GM23338 (cell line): Measurements from ENCODE around the gene SIRT3. TPM values are rescaled to one million over a fixed set of nuclear protein-coding genes. Genes with fewer than 3 reads are reported as not detected.

Experiments
- ATAC-seq: fragments of 200-7000 bp; cut with Tn5 transposase; 3 replicates; pipeline ENCODE4 v1.9.1; 2020
- DNase-seq: peaks from one replicate; pipeline ENCODE4 v3.0.0-alpha.2; 2015; ENCODE audit warnings: low spot score
- H2AFZ ChIP-seq: fragments of 200-600 bp; sonication (generic); 2 replicates; pipeline ENCODE4 v1.8.0; 2016; ENCODE audit warnings: antibody characterized with exemption, mild to moderate bottlenecking, moderate library complexity
- H3F3A ChIP-seq: fragments of 200-600 bp; sonication (generic); replicated peaks from 2 replicates; pipeline ENCODE4 v1.8.0; 2017; ENCODE audit warnings: antibody characterized with exemption, mixed run types, low read depth
- H3K27ac ChIP-seq: fragments of 200-600 bp; sonication (generic); 2 replicates; pipeline ENCODE4 v1.6.1; 2016; ENCODE audit warnings: low read depth
- H3K27me3 ChIP-seq: fragments of 200-600 bp; sonication (generic); 2 replicates; pipeline ENCODE4 v1.8.0; 2016; ENCODE audit warnings: mild to moderate bottlenecking, mixed run types, moderate library complexity; ENCODE audit not compliant: insufficient read depth
- H3K36me3 ChIP-seq: fragments of 200-600 bp; sonication (generic); 2 replicates; pipeline ENCODE4 v1.8.0; 2016; ENCODE audit warnings: mild to moderate bottlenecking; ENCODE audit not compliant: insufficient read depth
- H3K4me1 ChIP-seq: fragments of 200-600 bp; sonication (generic); 2 replicates; pipeline ENCODE4 v1.8.0; 2016; ENCODE audit warnings: mild to moderate bottlenecking, moderate library complexity; ENCODE audit not compliant: insufficient read depth
- H3K4me2 ChIP-seq: fragments of 200-600 bp; sonication (generic); 2 replicates; pipeline ENCODE4 v1.7.1; 2017; ENCODE audit warnings: mixed run types
- H3K4me3 ChIP-seq: fragments of 200-600 bp; sonication (generic); 2 replicates; pipeline ENCODE4 v1.6.1; 2016; ENCODE audit warnings: mixed run types
- H3K79me2 ChIP-seq: fragments of 200-600 bp; sonication (generic); replicated peaks from 2 replicates; pipeline ENCODE4 v1.8.0; 2017; ENCODE audit warnings: mild to moderate bottlenecking; ENCODE audit not compliant: insufficient read depth
- H3K9me2 ChIP-seq: fragments of 200-600 bp; sonication (generic); 2 replicates; pipeline ENCODE4 v1.8.0; 2017; ENCODE audit not compliant: insufficient read depth
- H4K20me1 ChIP-seq: fragments of 200-600 bp; sonication (generic); replicated peaks from 2 replicates; pipeline ENCODE4 v1.8.0; 2017; ENCODE audit warnings: mild to moderate bottlenecking; ENCODE audit not compliant: insufficient read depth
- H3K27ac Mint-ChIP-seq: 2 replicates; pipeline ENCODE4 v1.8.0; 2020; ENCODE audit warnings: inconsistent platforms, mild to moderate bottlenecking, moderate library complexity, mixed read lengths
- H3K27me3 Mint-ChIP-seq: 3 replicates; pipeline ENCODE4 v1.8.0; 2022; ENCODE audit warnings: low read depth, mild to moderate bottlenecking, moderate library complexity, mixed read lengths, inconsistent platforms; ENCODE audit not compliant: insufficient read depth, poor library complexity
- H3K36me3 Mint-ChIP-seq: 3 replicates; pipeline ENCODE4 v1.8.0; 2021; ENCODE audit warnings: low read depth, mild to moderate bottlenecking, inconsistent platforms, moderate library complexity, mixed read lengths
- H3K4me1 Mint-ChIP-seq: 3 replicates; pipeline ENCODE4 v1.8.0; 2020; ENCODE audit warnings: mild to moderate bottlenecking, inconsistent platforms, mixed read lengths
- H3K4me3 Mint-ChIP-seq: 3 replicates; pipeline ENCODE4 v1.8.0; 2021; ENCODE audit warnings: moderate library complexity, mild to moderate bottlenecking, inconsistent platforms, mixed read lengths
- H3K9me3 Mint-ChIP-seq: 3 replicates; pipeline ENCODE4 v1.8.0; 2020; ENCODE audit warnings: moderate library complexity, mild to moderate bottlenecking, inconsistent platforms, mixed read lengths
- CREB1 ChIP-seq: fragments of 250-450 bp; sonication (Bioruptor Pico); IDR thresholded peaks from 2 replicates; pipeline ENCODE4 v1.5.0; 2020; ENCODE audit warnings: low read depth, mild to moderate bottlenecking, moderate library complexity
- EZH2phosphoT487 ChIP-seq: fragments of 200-600 bp; sonication (generic); IDR thresholded peaks from one replicate; pipeline ENCODE4 v1.8.1; 2018; ENCODE audit warnings: antibody characterized with exemption; ENCODE audit not compliant: unreplicated experiment
- STAT1 ChIP-seq: IDR thresholded peaks from one replicate; pipeline ENCODE4 v1.6.1; 2016; ENCODE audit warnings: antibody characterized with exemption; ENCODE audit not compliant: unreplicated experiment
- ZNF114 ChIP-seq: fragments of 250-450 bp; sonication (Bioruptor Pico); IDR thresholded peaks from 2 replicates; pipeline ENCODE4 v1.5.0; 2020; ENCODE audit warnings: mild to moderate bottlenecking, moderate library complexity
- ZNF331 ChIP-seq: fragments of 250-450 bp; sonication (Bioruptor Pico); IDR thresholded peaks from 2 replicates; pipeline ENCODE4 v1.5.0; 2020; ENCODE audit warnings: low read depth, mild to moderate bottlenecking, moderate library complexity
- polyA plus RNA-seq: library from polyadenylated mRNA; unstranded; fragments of >200 nt; fragmentation: Nextera tagmentation; extraction: Ambion mirVana; gene quantifications from 2 replicates; pipeline ENCODE4 v1.2.1, GENCODE V29; 2016
- total RNA-seq: library from RNA; depleted of rRNA; stranded (reverse); fragments of >200 nt; shearing (Covaris generic); gene quantifications from 2 replicates; pipeline ENCODE4 v1.2.3, GENCODE V29; 2014
- TF ChIP-seq, protein P1 (sequence below): IDR thresholded peaks from one replicate; pipeline ENCODE4 v1.6.1; 2018; ENCODE audit warnings: antibody characterized with exemption; ENCODE audit not compliant: unreplicated experiment
- TF ChIP-seq, protein P2 (sequence below), 2 experiments: fragments of 200-600 bp in 1 of 2; sonication (generic) in 1 of 2; conservative IDR thresholded peaks; 2 replicates each; pipeline versions ENCODE4 v1.5.1 to v1.6.1; 2016 to 2017; ENCODE audit warnings: antibody characterized with exemption in 2 of 2, low read depth in 2 of 2, mild to moderate bottlenecking in 2 of 2, moderate library complexity in 1 of 2
- TF ChIP-seq, protein P3 (sequence below): IDR thresholded peaks from 2 replicates; pipeline ENCODE4 v1.6.1; 2016; ENCODE audit warnings: antibody characterized with exemption
- TF ChIP-seq, protein P4 (sequence below): fragments of 250-450 bp; sonication (Bioruptor Pico); IDR thresholded peaks from 2 replicates; pipeline ENCODE4 v1.5.0; 2020; ENCODE audit warnings: mild to moderate bottlenecking, moderate library complexity

Gene SIRT3
- total and polyA plus RNA-seq, 2 experiments from 2014 or later = 7.0 to 11.4 TPM

DNA sequence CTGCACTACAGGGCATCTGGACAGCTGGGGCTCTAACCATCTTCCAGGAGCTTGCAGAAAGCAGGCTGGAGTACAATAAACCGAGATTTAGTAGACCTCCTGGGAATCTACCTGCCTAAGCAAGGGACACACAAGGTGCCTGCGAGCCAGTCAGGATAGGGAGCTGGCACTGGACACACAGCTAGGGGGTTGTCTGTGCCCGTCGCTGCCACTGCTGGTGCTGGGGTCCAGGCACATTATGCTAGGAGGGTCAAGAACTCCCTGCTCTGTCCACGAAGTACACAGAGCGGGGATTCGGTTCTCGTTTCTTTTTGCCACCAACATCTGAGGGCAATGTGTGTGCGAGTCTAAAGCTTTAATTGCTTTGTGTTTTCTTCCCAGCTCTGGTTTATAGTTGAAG is 24.4 kb downstream of the SIRT3 start:
- no peak for DNase-seq
- Mint-ChIP-seq H3K4me1 (peaks cover 4% of the 10 kb centered on the region; the same call in 1 of the 3 replicates), H3K27ac (no peak overlapping the region), H3K36me3 (peaks cover 65% of the 10 kb centered on the region), H3K9me3 (no peaks in the 10 kb centered on the region; the same call in 2 of the 3 replicates), H3K27me3 (peaks cover 12% of the 10 kb centered on the region), H3K4me3 (no peak overlapping the region)
- H4K20me1 ChIP-seq = no peaks in the 10 kb centered on the region; the same call in none of the 2 replicates
- no peaks in the 10 kb centered on the region for H3K27me3 ChIP-seq
- H3K4me2 ChIP-seq = no peak overlapping the region
- TF ChIP-seq, protein P1, sequence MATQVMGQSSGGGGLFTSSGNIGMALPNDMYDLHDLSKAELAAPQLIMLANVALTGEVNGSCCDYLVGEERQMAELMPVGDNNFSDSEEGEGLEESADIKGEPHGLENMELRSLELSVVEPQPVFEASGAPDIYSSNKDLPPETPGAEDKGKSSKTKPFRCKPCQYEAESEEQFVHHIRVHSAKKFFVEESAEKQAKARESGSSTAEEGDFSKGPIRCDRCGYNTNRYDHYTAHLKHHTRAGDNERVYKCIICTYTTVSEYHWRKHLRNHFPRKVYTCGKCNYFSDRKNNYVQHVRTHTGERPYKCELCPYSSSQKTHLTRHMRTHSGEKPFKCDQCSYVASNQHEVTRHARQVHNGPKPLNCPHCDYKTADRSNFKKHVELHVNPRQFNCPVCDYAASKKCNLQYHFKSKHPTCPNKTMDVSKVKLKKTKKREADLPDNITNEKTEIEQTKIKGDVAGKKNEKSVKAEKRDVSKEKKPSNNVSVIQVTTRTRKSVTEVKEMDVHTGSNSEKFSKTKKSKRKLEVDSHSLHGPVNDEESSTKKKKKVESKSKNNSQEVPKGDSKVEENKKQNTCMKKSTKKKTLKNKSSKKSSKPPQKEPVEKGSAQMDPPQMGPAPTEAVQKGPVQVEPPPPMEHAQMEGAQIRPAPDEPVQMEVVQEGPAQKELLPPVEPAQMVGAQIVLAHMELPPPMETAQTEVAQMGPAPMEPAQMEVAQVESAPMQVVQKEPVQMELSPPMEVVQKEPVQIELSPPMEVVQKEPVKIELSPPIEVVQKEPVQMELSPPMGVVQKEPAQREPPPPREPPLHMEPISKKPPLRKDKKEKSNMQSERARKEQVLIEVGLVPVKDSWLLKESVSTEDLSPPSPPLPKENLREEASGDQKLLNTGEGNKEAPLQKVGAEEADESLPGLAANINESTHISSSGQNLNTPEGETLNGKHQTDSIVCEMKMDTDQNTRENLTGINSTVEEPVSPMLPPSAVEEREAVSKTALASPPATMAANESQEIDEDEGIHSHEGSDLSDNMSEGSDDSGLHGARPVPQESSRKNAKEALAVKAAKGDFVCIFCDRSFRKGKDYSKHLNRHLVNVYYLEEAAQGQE = no peak
- TF ChIP-seq CREB1 (CRISPR knock-in tag) (no peak), ZNF114 (no peak), STAT1 (no peak), ZNF331 (no peak), EZH2phosphoT487 (no peak)
- TF ChIP-seq, protein P2, sequence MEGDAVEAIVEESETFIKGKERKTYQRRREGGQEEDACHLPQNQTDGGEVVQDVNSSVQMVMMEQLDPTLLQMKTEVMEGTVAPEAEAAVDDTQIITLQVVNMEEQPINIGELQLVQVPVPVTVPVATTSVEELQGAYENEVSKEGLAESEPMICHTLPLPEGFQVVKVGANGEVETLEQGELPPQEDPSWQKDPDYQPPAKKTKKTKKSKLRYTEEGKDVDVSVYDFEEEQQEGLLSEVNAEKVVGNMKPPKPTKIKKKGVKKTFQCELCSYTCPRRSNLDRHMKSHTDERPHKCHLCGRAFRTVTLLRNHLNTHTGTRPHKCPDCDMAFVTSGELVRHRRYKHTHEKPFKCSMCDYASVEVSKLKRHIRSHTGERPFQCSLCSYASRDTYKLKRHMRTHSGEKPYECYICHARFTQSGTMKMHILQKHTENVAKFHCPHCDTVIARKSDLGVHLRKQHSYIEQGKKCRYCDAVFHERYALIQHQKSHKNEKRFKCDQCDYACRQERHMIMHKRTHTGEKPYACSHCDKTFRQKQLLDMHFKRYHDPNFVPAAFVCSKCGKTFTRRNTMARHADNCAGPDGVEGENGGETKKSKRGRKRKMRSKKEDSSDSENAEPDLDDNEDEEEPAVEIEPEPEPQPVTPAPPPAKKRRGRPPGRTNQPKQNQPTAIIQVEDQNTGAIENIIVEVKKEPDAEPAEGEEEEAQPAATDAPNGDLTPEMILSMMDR (conservative IDR thresholded peaks at IDR 0.05; ENCODE audit: low read depth in 2 of 2) = no peak
- TF ChIP-seq, protein P3, sequence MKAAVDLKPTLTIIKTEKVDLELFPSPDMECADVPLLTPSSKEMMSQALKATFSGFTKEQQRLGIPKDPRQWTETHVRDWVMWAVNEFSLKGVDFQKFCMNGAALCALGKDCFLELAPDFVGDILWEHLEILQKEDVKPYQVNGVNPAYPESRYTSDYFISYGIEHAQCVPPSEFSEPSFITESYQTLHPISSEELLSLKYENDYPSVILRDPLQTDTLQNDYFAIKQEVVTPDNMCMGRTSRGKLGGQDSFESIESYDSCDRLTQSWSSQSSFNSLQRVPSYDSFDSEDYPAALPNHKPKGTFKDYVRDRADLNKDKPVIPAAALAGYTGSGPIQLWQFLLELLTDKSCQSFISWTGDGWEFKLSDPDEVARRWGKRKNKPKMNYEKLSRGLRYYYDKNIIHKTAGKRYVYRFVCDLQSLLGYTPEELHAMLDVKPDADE = no peak
- TF ChIP-seq, protein P4, sequence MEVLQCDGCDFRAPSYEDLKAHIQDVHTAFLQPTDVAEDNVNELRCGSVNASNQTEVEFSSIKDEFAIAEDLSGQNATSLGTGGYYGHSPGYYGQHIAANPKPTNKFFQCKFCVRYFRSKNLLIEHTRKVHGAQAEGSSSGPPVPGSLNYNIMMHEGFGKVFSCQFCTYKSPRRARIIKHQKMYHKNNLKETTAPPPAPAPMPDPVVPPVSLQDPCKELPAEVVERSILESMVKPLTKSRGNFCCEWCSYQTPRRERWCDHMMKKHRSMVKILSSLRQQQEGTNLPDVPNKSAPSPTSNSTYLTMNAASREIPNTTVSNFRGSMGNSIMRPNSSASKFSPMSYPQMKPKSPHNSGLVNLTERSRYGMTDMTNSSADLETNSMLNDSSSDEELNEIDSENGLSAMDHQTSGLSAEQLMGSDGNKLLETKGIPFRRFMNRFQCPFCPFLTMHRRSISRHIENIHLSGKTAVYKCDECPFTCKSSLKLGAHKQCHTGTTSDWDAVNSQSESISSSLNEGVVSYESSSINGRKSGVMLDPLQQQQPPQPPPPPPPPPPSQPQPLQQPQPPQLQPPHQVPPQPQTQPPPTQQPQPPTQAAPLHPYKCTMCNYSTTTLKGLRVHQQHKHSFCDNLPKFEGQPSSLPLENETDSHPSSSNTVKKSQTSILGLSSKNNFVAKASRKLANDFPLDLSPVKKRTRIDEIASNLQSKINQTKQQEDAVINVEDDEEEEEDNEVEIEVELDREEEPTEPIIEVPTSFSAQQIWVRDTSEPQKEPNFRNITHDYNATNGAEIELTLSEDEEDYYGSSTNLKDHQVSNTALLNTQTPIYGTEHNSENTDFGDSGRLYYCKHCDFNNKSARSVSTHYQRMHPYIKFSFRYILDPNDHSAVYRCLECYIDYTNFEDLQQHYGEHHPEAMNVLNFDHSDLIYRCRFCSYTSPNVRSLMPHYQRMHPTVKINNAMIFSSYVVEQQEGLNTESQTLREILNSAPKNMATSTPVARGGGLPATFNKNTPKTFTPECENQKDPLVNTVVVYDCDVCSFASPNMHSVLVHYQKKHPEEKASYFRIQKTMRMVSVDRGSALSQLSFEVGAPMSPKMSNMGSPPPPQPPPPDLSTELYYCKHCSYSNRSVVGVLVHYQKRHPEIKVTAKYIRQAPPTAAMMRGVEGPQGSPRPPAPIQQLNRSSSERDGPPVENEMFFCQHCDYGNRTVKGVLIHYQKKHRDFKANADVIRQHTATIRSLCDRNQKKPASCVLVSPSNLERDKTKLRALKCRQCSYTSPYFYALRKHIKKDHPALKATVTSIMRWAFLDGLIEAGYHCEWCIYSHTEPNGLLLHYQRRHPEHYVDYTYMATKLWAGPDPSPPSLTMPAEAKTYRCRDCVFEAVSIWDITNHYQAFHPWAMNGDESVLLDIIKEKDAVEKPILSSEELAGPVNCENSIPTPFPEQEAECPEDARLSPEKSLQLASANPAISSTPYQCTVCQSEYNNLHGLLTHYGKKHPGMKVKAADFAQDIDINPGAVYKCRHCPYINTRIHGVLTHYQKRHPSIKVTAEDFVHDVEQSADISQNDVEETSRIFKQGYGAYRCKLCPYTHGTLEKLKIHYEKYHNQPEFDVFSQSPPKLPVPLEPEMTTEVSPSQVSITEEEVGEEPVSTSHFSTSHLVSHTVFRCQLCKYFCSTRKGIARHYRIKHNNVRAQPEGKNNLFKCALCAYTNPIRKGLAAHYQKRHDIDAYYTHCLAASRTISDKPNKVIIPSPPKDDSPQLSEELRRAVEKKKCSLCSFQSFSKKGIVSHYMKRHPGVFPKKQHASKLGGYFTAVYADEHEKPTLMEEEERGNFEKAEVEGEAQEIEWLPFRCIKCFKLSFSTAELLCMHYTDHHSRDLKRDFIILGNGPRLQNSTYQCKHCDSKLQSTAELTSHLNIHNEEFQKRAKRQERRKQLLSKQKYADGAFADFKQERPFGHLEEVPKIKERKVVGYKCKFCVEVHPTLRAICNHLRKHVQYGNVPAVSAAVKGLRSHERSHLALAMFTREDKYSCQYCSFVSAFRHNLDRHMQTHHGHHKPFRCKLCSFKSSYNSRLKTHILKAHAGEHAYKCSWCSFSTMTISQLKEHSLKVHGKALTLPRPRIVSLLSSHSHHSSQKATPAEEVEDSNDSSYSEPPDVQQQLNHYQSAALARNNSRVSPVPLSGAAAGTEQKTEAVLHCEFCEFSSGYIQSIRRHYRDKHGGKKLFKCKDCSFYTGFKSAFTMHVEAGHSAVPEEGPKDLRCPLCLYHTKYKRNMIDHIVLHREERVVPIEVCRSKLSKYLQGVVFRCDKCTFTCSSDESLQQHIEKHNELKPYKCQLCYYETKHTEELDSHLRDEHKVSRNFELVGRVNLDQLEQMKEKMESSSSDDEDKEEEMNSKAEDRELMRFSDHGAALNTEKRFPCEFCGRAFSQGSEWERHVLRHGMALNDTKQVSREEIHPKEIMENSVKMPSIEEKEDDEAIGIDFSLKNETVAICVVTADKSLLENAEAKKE = no peak
- peaks cover 7% of the 10 kb centered on the region; the same call in 1 of the 2 replicates for H3K4me1 ChIP-seq
- H3F3A ChIP-seq = peaks cover 16% of the 10 kb centered on the region
- H3K79me2 ChIP-seq = peaks cover 17% of the 10 kb centered on the region
- no peak overlapping the region for H3K4me3 ChIP-seq
- H3K36me3 ChIP-seq = peaks cover 8% of the 10 kb centered on the region
- no peak for ATAC-seq
- no peak overlapping the region for H2AFZ ChIP-seq
- H3K27ac ChIP-seq = no peak overlapping the region
- H3K9me2 ChIP-seq = no peaks in the 10 kb centered on the region
